HG03097 (cell line): ENCODE measurements around the gene NMT1.

Experiments used
- ATAC-seq: cut with Tn5 transposase; IDR thresholded peaks from one replicate; pipeline ENCODE4 v1.9.1; 2021; ENCODE audit not compliant: unreplicated experiment, low FRiP score

NMT1 gene

DNA sequence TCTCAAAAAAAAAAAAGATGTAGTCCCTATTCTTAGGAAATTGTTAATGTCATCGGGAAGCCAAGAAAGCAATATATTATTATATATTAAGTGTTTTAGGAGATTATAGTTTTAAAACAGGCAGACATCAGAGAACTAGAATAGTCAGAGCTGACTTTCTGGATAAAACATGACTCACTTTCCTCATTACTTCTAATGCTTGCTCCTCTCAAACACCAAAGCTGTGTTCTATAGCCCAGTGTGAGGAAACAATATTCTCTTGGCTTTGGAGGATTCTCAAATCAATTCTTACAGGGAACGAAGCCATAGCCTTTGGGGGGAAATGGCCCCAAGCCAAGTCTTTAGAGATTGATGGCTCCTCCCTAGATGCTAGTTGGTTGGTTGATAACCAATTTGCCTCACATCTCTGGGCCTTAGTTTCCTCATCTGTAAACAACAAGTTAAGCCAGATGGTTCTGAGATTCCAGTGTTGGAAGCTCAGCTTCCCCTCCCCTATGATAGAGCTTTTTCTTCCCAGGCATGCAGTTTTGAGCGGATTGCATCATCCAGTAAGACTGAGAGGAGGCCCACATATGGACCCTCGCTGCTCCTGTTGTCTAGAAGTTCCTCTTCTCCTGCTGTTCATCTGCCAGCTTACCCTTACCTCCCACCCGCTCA, 12.4 kb downstream of the NMT1 start:
- ATAC-seq = no peak

DNA sequence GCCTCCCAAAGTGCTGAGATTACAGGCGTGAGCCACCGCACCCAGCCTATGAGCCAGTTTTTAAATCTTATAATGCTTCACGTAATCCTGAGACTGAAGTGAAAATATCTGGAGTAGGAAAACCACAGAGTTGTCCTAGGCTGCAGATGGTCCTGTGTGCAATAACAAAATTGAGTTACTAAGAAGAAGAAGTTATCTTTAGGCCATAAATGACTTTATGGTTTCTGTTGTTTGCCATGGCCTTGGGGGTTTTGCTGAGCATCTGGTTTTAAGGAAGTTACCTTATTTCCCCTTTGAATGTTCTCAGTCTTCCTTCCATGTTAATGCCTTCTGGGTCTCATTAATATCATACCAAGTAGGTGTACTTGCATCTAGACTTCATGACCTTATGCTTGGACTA, 16.5 kb downstream of the NMT1 start:
- ATAC-seq = no peak

DNA sequence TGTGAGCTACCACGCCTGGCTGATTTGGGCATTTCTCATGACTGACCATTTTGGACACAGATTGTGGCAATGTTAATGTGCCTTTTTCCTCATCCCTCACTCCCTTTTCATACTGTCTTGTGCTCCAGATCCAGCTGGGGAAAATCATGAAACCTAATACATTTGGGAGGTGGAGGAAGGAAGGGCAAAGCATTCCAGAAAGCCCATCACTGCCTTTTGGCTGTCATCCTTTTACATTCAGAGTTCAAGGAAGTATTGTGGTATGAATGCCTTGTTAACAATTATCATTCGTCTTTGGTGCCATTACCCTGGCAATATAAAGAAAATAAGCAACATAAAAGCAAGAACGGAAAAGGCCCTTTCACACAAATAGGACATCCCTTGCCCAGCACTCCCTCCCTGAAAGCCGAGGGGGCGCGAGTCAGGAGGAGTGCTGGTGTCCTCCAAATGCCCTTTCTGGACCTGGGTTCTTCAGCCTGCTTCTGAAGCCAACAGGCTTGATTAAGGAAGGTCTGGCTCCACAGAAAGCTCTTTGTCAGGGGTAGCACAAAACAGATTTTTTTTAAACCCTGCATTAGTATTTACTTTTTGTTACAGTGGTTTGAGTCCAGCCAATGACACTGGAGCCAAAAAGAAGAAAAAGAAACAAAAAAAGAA, 20.1 kb downstream of the NMT1 start:
- no peak for ATAC-seq

DNA sequence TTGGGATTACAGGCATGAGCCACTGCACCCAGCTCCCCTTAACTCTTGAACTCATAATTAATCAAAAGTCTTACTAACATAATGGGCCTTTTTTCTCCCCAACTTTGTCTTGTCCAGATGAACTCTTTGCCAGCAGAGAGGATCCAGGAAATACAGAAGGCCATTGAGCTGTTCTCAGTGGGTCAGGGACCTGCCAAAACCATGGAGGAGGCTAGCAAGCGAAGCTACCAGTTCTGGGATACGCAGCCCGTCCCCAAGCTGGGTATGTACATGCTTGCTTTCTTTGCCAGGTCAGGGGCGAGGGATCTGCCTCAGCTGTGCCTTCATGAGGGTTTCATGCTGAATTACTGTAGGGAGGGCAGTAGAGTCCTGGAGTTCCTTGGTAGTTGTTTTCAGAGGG, 25.3 kb downstream of the NMT1 start:
- ATAC-seq = no peak

DNA sequence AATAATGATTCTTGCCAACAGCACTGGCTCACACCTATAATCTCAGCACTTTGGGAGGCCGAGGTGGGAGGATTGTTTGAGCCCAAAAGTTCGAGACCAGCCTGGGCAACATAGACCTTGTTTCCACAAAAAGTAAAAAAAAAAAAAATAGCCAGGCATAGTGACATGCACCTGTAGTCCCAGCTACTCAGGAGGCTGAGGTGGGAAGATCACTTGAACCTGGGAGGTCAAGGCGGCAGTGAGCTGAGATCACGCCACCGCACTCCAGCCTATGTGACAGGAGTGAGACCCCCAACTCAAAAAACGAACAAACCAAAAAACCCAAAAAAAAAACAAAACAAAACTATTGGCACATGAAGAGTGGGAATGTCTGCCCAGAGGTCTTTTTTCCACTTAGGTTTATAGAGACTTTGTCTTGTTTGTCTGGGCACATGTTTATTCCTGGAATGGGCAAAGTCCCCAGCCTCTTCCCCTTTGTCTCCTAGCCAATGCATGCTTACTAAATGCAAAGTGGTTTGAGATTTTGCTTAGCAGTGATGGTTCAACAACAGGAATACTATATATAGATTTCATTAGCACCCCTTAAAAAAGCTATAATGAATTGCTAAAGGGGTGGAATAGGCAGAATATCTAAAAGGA, 25.9 kb downstream of the NMT1 start:
- no peak for ATAC-seq

DNA sequence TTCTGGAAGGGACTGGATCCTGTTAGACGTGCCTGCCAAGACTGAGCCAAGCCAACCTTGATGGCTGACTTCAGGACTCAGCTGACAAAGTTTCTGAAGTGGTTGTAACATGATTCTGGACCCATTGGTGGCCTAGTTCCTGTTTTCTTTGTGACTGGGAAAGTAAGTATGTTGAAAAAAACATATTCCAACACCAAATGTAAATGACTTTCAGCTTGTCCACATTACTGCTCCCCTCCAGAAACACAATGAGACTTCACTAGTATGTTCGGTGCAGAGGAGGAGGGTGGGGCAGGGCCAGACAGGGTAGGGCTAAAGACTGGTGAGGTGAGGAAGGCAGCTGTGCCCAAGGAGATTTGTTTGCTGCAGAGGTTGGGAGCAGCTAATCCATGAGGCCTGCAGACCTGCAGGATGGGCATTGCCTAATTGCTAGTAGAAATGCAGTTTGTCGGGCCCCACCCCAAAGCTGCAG, 26.4 kb downstream of the NMT1 start:
- ATAC-seq = no peak

DNA sequence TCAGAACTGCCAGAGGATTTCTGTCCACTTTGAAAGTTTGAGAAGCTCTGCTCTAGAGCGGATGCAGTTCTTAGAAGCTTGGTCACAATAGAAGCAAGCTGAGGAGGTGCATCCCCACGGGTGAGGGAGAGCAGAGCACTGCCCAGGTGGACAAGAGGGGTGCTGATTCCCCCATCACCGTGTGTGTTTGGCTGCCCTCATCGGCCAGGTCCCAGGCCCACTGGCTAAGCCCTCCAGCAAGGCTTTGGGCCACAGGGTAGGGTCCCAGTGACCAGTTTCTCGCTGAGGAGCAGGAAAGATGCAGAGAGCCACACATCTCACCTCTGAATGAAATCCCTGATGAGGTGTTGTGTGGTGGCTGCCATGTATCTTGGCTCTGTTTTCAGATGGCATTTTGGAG, 26.9 kb downstream of the NMT1 start:
- no peak for ATAC-seq

DNA sequence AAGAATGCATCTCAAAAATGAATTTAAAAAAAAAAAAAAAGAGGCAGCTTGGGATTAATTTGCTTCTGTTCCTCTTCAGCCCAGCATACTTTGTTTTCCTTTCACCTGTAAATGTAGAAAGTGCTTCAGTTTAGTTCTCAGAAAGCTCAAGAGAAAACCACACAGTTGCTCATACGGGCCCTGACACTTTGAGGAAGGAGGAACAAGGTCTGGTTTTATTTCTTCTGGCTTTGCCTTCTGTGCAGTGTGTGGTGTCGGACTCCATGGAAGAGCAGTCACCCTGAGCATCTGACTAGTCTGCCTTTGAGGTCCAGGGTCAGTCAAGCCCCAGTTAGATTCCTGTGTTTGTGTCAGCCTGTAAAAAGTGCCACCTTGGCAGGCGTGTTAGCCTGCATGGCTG, 27.6 kb downstream of the NMT1 start:
- ATAC-seq = no peak

DNA sequence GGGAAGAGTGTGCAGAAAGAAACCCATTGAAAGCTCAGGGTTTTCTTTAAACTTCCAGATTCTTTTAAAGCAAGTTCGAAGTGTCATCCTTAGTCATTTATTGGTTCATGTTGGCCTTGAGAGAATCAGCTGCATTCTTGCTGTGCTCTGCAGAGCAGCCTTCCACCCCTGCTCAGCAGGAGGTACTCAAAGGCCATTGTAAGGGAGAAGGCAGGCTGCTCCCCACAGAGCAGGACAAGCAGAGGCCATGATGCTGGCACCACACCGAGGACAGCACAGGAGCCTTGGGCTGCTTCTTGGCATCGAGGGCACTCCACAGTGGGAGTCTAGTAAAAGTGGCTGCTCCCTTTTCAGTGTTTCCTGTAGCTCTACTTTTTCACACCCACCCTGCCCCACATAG, 29.6 kb downstream of the NMT1 start:
- no peak for ATAC-seq

DNA sequence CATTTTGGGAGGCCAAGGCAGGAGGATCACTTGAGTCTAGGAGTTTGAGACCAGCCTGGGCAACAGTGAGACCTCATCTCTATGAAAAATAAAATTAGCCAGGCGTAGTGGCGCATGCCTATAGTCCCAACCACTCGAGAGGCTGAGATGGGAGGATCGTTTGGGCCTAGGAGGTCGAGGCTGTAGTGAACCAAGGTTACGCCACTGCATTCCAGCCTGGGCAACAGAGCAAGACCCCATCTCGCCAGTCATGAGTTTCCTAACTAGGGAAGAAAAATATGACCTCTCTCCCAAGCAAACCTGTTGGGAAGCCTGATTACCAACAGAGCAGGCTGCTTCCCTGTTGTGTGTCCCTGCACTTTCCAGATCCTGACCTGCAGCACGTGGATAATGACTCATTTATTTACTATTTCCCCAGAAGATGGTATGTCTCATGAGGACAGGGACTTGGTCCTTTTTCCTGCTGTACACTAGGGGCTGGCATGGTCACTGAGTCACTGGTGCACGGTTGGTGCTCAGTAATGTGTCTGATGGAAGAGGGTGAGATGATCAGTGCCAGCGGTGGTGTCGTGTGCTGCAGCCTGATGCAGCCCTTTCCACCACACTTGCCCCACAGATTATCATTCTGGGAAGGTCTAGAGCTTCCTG, 30.8 kb downstream of the NMT1 start:
- no peak for ATAC-seq

DNA sequence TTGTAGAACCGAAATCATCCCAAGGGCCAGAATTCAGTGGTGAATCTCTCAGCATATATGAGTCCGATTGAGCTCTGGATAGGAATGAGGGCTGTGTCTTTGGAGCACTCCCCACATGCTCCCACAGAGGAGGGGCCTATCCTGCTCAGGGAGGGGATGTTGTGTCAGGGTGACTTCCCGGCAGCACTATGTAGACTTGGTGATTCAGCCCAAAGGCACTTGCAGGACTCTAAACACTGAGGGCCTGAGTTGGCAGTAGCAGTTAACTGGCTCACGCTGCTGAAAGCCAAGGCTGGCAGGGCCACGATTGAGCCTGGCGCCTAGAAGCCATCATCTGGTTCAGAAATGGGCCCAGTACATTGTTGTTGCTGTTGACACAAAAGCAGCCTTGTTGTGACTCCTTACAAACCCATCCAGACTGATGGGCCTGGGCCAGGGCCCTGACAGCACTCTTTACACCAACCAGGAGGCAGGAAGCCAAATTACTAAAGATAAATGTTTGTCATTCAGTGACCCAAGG, 31.9 kb downstream of the NMT1 start:
- no peak for ATAC-seq

DNA sequence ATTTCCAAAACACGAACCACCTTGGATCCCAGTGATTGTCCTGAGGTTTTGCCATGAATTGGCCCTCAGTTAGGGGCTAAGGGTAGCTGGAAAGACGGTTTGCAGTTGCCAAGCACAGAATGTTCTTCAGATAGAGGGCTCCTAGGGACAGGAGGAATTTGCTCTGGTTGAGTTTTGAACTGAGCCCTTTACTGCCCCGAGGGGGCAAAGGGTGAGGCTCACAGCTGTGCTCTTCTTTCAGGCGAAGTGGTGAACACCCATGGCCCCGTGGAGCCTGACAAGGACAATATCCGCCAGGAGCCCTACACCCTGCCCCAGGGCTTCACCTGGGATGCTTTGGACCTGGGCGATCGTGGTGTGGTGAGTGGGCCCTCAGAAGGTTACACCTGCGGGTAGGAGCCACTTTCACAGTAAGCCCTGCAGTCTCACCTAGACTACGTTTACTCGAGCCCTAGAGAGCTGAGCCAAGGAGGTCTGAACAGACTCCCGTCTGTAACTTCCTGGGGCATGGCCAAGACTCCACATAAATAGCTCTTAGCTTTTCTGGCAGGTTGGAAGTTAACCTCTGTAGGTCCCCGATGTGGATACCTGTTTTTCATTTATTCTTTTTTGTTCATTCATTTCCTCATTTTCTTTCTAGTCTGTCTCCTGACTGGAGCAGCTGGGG, 32.5 kb downstream of the NMT1 start:
- ATAC-seq = no peak

DNA sequence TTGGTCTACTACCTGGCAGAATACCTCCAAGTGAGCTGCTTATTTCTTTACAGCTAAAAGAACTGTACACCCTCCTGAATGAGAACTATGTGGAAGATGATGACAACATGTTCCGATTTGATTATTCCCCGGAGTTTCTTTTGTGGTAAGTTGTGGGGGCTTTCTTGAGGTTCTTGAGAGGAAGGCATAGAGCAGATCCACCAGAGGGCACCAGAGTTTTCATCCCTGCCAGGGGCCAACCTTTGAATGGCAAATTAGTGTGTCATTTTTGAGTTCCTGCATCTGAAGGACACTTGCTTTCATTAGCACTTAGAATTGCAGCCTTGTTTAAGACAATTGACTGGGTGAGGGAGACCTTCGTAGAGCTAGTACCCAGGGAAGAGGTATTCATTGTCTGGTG, 35.0 kb downstream of the NMT1 start:
- ATAC-seq = no peak

DNA sequence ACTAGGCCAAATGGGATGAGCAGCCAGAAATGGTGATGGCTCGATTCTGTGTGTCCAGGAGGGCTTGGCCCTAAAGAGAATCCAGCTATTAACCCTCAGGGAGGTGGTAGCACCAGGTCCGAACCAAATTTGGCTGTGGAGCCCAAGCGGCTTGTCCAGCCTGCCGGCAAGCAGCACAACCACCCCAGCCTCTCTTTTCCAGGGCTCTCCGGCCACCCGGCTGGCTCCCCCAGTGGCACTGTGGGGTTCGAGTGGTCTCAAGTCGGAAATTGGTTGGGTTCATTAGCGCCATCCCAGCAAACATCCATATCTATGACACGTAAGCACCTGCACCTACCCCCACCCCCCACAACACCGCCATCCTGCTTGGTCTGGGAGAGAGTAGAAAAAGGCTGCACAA, 35.8 kb downstream of the NMT1 start:
- no peak for ATAC-seq

DNA sequence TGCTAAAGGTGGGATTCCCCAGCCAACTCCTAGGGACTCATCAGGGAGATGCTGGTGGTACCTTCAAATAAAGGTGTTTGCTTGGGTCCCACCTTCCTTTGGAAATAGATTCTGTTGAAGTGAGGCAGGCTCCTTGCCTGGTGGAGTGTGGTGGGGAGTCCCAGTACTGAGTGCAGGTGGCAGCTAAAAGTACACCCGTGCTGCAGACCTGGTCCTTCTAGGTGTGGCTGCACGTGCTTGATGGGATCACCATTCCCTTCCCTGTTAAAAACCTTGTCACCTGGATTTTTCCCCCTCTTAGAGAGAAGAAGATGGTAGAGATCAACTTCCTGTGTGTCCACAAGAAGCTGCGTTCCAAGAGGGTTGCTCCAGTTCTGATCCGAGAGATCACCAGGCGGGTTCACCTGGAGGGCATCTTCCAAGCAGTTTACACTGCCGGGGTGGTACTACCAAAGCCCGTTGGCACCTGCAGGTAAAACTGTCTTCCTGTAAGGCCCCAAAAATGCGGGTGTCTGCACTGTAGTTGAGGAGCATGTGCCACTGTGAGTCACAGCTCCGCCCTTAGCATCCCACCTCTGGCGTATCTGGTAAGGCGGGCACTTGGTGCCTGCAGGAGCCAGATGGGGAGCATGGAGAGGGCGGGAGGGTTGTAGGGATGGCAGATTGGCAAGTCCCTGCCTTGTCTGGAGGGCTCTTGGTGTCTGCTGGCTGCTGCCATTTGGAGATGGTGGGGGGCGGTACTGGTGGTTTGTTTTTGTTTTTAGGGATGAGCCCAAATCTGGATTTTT, 37.2 kb downstream of the NMT1 start:
- no peak for ATAC-seq

DNA sequence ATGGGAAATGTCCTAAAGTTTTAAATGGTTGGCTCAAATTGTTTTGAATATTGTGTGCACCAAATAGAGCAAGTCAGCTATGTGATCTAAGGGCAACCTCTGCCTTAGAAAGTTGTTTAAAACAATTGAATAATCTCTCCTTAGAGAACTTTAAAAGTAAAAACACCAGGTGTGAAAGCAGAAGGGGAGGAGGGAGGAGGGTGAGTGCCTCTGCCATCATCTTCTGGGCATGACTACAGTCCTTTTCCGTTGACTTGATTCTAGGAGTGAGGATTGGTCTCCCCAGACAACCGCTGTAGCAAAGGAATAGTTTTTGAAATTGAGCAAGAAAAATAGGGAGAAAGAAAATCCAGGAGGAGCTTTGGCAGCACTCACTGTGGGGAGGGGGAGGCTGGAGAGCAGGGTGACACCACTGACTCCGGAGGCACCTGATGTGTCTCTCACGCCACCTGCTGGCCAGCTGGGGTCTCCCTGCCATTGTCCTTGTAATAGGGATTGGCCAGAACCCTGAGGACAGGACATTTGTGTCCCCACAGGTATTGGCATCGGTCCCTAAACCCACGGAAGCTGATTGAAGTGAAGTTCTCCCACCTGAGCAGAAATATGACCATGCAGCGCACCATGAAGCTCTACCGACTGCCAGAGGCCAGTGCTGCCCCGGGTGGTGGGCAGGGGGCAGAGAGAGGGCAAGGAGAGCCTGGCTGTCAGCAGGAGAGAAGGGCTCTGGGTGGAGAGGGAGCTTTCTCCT, 37.9 kb downstream of the NMT1 start:
- no peak for ATAC-seq

DNA sequence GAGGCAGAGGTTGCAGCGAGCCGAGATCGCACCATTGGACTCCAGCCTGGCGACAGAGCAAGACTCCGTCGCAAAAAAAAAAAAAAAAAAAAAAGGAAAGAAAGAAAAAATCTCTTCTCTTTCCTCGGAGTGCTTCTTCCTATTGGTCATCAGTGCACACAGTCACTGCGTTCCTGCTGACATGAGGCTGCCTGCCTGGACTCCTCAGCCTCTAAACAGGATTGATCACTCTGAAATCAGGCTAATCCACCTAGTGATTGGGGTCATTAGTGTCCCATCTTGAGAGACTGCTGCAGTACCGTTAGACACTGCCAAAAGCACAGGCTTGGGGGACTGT, 40.4 kb downstream of the NMT1 start:
- no peak for ATAC-seq

DNA sequence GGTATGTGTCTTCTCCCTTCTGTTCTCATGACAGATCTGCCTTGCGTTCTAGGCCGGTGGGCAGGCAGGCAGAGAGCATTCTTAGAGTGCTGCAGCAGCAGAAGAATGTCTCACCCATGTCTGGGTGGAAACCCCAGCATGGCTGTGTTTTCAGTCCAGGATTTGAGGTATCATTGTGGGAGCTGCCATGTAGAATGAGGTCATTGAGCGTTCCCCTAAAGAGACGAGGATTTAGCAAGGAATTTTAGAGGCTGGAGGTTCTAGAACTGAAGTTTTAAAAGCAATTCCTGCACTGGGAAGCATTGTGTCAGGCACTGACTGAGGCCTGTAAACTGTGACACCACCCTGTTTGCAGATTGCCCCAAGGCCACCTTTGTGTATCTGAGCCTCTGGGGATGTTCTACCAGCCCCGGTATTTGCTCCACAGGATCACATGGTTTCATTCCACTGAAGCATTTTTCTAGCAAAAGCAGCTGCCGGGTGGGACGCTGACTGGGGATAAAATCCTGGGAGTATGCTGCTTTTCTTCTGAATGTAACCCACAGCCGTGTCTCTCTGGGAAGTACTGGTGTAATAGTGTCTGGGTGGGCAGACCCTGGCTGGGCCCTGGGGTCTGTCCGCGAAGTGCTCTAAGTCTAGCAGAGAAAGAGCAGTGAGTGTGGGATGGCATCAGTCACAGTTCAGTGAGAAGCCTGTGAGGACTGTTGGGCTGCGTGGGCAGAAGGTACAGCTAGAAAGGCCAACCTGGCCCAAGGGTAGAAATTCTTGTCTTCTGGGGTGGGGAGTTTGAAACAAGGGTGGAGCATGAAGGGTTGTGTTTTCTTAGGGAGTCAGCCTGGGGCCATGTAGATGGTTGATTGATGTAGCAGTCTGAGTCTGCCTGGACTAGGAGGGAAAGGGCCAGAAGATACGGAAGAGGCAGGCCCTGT, 41.0 kb downstream of the NMT1 start:
- ATAC-seq = no peak
